HG03469 (cell line): ENCODE data around the gene SCAI.
"Not testable (repeated sequence)": the region's sequence is repeated elsewhere in the genome, so short reads cannot be mapped to it uniquely, and the experiment has no call there.

Experiments
- ATAC-seq: cut with Tn5 transposase; IDR thresholded peaks from one replicate; pipeline ENCODE4 v1.9.1; 2021; ENCODE audit warnings: mild to moderate bottlenecking, moderate library complexity, moderate number of reproducible peaks; ENCODE audit not compliant: unreplicated experiment

SCAI gene

DNA sequence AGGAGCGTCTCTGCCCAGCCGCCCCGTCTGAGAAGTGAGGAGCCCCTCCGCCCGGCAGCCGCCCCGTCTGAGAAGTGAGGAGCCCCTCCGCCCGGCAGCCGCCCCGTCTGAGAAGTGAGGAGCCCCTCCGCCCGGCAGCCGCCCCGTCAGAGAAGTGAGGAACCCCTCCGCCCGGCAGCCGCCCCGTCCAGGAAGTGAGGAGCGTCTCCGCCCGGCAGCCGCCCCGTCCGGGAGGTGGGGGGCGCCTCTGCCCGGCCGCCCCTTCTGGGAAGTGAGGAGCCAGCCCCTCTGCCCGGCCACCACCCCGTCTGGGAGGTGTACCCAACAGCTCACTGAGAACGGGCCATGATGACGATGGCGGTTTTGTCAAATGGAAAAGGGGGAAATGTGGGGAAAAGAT is 34.8 kb downstream of the SCAI start:
- not testable (repeated sequence) for ATAC-seq

- ATAC-seq: no peak
Measured at GRCh38 chr9:125106285-125106893, 36.9 kb downstream of the SCAI start.

DNA sequence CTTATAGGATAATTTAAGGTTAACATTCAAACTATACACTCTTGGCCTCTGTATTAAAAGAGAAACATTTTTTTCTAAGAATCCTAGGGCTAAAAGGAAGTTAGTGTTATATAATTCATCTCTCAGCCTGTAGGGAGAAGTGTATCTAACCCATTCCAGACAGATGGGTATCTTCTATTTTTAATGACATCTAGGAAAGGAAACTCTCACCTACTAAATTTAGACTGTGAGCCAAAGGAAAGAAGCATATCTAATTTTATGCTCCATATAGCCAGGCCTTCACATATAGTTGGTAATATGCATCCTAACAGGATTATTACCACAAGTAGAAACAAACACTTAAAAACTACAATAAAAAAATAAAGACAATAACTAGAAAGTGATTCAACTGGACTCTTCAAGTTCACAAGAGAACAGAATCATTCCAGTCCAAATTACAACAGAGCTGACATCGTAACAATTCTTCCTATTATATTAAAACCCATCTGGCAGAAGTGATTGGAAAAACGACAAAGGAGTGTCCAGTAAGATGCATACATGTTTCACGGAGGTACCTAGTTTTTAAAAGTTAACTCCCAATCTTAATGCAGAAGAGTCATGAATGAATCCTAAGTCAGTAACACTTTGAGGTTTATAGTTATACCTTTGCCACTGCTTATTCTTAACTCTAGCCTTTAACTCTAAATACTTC is 39.4 kb downstream of the SCAI start:
- ATAC-seq: no peak

DNA sequence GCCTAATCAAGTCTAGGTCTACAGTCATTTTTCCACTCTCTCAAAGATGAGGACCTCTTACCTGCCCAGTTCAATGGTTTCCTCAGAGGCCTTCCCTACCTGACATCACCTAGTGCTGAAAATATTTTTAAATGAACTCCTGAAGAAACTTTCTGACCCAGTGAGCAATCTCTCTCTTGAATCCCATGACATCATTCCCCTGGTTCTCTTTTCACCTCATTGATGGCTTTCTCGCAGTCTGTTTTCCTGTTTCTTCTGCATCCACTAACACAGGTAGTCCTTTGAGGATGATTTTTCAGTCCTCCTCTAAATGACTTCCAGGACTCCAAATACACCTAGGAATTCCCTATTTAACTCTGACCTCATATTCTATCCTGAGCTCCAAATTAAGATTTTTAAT is 40.3 kb downstream of the SCAI start:
- ATAC-seq: no peak

- no peak for ATAC-seq
Measured at GRCh38 chr9:125100822-125101221, 42.5 kb downstream of the SCAI start.

GRCh38 chr9:125099816-125100215 is 43.5 kb downstream of the SCAI start:
- ATAC-seq: no peak

DNA sequence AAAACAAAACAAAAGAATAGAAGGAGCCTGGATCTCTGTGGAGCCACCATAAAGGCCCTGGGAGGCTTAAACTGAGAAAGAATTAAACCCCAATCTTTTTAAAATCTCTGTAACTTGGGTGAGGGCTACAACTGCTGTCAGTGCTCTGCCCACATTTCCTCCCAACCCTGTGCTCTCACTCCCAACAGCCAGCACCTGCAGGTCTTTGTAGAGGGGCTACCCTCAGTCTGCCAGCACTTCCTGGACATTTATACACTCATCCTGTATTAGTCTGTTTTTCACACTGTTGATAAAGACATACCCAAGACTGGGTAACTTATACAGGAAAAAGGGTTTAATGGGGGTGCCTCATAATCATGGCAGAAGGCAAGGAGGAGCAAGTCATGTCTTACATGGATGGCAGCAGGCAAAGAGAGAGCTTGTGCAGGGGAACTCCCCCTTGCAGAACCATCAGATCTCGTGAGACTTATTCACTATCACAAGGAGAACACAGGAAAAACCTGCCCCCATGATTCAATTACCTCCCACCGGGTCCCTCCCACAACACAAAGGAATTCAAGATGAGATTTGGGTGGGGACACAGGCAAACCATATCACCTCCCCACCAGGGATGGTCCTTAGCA is 47.4 kb downstream of the SCAI start:
- no peak for ATAC-seq

DNA sequence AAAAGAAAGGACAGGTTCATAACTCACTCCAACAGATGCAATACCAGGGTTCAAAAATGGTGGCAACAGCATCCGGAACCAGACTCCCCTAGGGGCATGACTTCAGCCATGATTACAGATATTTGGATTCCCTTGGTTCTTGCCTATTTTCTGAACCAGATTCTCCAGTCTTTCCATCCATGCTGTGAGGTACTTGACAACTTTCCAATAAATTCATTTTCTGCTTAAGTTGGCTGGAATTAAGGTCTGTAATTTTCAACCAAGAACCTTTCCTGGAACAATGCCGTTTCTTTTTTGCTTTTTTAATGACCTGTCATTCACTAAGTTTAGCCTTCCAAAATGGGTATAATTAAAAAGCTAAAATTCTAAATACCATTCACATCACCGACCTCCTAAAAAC is 52.2 kb downstream of the SCAI start:
- no peak for ATAC-seq

DNA sequence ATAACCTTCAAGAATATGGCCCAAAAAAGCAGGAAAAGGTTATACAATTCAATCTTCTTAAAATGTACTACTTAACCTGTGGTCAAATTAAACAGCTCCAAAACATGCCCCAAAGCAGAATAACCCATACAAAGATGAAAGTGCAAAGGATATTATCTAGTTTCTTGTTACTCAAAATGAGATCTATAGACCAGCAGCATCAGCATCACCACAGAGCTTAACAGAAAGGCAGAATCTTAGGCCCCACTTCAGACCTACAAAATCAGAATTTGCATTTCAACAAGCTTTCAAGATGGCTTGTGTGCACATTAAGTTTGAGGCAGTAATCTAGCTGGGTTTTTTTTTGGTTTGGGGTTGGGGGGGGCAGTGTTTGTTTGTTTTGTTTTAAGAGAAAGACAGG is 54.0 kb downstream of the SCAI start:
- ATAC-seq: no peak

DNA sequence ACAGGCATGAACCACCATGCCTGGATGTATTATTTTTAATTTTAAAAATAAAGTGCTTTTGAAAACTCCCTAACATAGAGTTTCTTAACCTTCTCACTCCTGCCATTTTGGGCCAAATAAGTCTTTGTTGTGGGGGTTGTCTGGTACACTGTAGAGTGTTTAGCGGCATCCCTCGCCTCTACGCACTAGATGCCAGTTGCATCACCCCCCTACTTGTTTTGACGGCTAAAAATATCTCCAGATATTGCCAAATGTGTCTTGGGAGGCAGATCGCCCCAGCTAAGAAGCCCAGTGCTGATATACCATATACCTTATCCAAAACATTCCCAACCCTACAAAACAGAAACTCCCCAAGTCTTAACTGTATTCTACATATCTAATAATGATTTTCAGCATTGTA is 54.6 kb downstream of the SCAI start:
- no peak for ATAC-seq

GRCh38 chr9:125085703-125086477 is 57.4 kb downstream of the SCAI start:
- no peak for ATAC-seq

DNA sequence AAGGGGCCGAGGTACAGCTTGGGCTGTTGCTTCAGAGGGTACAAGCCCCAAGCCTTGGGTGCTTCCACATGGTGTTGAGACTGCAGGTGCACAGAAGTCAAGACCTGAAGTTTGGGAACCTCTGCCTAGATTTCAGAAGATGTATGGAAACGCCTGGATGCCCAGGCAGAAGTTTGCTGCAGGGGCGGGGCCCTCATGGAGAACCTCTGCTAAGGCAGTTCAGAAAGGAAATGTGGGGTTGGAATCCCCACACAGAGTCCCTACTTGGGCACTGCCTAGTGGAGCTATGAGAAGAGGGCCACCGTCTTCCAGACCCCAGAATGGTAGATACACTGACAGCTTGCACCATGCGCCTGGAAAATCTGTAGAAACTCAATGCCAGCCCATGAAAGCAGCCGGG is 61.1 kb downstream of the SCAI start:
- ATAC-seq: not testable (repeated sequence)

DNA sequence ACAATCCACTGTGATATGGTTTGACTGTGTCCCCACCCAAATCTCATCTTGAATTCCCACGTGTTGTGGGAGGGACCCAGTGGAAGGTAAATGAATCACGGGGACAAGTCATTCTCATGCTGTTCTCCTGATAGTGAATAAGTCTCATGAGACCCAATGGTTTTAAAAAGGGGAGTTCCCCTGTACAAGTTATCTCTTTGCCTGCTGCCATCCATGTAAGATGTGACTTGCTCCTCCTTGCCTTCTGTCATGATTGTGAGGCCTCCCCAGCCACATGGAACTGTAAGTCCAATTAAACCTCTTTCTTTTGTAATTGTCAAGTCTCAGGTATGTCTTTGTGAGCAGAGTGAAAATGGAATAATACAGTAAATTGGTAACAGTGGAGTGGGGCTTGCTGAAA is 62.5 kb downstream of the SCAI start:
- not testable (repeated sequence) for ATAC-seq

- no peak for ATAC-seq
Measured at GRCh38 chr9:125079931-125080330, 63.4 kb downstream of the SCAI start.

- no peak for ATAC-seq
Measured at GRCh38 chr9:125075997-125076396, 67.3 kb downstream of the SCAI start.

DNA sequence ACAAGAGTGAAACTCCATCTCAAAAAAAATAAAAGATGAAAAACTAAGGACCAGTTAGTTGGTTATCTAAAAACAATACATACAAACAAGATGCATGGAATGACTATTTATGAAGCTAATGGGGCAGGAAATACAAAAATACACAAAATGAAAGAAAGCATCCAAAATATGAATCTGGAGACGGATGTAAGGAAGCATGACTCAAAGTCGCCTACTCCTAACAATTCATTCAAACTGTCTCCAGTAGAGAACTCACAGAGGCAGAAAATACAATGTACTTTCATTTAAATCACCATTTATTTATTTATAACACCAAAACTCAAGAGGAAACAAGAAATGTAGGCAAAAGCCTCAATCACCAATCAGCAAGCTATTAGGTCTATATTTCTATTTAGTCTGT is 68.4 kb downstream of the SCAI start:
- no peak for ATAC-seq

DNA sequence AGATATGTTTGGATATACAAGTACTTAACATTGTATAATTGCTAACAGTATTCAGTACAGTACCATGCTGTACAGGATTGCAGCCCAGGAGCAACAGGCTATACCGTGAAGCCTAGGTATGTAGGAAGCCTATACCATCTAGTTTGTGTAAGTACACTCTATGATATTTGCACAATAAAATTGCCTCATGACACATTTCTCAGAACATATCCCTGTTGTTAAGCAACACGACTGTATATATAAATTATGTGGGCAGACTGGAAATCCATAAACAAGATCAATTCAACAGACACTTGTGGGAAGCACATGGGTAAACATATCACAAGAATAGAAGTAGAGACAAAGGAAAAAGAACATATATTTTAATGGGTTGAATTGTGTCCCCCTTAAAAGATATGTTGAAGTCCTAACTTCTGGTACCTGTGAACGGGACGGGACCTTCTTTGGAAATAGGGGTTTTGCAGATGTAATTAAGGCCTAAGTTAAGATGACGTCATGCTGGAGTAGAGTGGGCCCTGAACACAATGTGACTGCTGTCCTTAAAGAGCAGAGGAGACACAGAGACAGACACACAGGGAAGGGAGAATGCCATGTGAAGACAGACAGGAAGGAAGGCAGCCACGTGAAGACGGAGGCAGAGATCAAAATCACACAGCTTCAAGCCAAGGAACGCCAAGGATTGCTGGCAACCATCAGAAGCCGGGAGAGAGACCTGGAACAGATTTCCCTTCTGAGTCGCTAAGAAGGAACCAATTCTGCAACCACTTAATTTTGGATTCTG is 76.3 kb downstream of the SCAI start:
- no peak for ATAC-seq

DNA sequence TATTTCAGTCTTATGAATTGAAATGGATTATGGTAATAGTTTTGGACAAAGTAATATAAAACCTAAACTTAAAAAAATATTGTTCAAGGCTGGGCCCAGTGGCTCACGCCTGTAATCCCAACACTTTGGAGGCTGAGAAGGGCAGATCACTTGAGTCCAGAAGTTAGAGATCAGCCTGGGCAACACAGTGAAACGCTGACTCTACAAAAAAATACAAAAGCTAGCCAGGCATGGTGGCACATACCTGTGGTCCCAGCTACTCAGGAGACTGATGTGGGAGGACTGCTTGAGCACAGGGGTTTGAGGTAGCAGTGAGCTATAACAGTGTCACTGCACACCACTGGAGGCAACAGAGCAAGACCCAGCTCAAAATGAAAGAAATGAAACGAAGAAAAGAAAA is 81.9 kb downstream of the SCAI start:
- ATAC-seq: no peak

GRCh38 chr9:125049212-125050049 is 93.9 kb downstream of the SCAI start:
- no peak for ATAC-seq

- no peak for ATAC-seq
Measured at GRCh38 chr9:125043631-125044030, 99.7 kb downstream of the SCAI start.
